GM12865 (cell line): ENCODE measurements around the gene WSB2.

ENCODE experiments used
- DNase-seq: peaks from one replicate; pipeline ENCODE4 v3.0.0; 2010; ENCODE audit warnings: low read depth
- H3K4me3 ChIP-seq: 2 replicates; pipeline ENCODE4 v1.5.1; 2011; ENCODE audit warnings: mild to moderate bottlenecking, low read depth, low read length, control low read depth
- TF ChIP-seq, protein P1 (sequence below): IDR thresholded peaks from 2 replicates; pipeline ENCODE4 v1.5.1; 2011; ENCODE audit warnings: low read length, control low read depth, low read depth, inconsistent platforms; ENCODE audit not compliant: insufficient read depth; ENCODE audit errors: missing control alignments

Gene WSB2

DNA sequence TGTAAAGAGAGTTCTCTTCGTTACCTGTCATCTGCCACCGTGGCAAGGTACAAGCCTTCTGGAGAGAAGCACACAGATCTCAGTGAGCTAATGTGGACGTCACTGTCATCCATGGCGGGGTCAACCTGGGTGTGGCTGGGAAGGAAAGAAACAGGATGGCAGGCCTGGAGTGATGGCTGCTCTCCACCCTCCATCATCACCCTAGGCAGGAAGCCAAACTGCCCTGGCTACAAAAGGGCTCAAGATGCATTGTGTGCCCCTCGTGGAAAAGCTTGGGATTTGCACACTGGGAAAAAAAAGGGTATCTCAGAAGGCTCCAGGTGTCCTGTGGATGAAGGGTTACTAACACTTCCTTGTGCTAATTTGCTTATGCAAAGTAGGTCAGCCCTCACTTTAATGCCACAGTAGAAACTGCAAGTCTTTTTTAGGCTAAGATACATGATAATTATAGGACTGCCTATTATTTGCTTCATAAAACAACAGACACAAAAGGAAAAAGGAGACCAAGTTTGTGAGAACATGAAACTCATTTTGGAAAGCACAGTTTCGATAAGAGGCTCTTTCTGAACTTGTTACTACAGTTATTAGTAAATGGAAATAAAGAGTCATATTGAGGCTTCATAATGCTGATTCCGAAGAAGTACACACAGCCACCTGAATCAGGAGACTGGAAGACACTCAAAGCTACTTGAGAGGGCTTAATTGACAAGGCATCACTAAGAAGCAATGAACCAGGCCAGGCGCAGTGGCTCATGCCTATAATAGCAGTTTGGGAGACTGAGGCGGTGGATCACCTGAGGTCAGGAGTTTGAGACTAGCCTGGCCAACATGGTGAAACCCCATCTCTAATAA, 25.6 kb downstream of the WSB2 start:
- TF ChIP-seq, protein P1, sequence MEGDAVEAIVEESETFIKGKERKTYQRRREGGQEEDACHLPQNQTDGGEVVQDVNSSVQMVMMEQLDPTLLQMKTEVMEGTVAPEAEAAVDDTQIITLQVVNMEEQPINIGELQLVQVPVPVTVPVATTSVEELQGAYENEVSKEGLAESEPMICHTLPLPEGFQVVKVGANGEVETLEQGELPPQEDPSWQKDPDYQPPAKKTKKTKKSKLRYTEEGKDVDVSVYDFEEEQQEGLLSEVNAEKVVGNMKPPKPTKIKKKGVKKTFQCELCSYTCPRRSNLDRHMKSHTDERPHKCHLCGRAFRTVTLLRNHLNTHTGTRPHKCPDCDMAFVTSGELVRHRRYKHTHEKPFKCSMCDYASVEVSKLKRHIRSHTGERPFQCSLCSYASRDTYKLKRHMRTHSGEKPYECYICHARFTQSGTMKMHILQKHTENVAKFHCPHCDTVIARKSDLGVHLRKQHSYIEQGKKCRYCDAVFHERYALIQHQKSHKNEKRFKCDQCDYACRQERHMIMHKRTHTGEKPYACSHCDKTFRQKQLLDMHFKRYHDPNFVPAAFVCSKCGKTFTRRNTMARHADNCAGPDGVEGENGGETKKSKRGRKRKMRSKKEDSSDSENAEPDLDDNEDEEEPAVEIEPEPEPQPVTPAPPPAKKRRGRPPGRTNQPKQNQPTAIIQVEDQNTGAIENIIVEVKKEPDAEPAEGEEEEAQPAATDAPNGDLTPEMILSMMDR, result no peak
- DNase-seq, result peak; percentile 84
- H3K4me3 ChIP-seq, result no peak overlapping the region

DNA sequence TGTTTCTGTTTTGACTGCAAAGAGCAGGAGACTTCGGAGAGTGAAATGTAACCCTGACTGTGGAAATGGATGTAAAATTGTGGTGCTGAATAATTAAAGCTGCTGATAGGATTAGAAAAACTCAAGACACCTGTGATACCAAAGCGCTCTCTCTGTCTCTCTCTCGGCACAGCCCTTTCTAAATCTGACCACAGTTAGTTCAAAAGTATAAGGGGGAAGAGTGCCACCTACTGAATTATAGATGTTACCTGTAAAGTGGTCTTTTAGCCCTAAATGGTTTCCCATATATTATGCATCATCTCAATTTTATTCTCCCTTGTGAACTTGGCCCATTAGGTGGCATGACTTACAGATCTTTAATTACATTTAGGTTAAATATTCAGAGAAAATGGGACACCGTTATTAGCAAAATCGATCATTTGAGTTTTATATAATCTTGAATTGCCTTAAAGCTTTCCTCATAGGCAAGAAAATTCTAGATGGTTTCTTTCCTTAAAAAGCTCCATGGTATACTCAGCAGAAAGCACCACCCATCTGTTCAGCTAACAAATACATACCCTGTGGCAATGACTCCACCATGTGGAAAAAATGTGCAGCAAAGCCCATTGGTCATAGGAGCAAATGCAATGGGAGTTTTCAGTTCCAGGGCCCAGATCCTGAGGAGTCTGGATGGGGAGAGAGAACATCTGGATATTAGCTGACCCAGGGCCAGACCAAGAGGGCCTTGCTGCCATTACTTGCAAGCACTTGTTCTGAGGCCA, 26.4 kb downstream of the WSB2 start:
- no peak overlapping the region for H3K4me3 ChIP-seq
- TF ChIP-seq, protein P1, result no peak
- no peak for DNase-seq

DNA sequence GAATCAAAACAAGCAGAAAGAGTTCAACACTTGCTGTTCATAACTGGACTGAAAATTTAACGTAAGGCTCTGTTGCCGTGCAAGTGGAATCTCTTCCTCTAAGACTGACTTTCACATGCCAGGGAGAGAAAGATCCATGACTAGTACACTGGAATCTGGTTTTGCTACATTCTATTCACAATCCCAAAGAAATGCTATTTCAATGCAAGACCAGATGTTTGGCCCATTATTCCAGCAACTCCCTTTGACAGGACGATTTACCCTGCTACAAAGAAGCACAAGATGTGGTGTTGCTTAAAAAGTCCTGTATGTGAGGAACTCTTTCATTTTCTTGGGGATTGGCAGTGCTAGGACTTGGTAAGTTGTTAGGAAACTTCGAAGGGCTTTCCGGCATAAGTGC, 27.1 kb downstream of the WSB2 start:
- TF ChIP-seq, protein P1, result no peak
- no peak overlapping the region for H3K4me3 ChIP-seq
- no peak for DNase-seq

DNA sequence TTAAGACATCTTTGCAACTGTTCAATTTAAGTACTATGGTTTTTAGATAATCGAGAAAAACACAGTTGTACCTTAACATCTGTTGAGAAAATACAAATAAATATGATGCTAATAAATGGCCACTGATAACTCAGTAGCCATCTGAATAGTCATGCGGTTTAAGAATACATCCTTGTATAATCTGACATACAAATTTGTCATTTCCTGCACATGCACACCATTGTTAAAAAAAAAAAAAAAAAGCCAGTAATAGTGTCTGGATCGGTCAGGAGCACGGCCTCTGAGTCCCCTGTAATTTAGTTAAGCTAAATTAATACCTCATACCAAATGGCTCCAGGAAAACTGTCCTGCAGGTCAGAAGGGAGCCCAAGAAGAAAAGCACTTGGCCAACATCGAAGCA, 27.7 kb downstream of the WSB2 start:
- TF ChIP-seq, protein P1, result no peak
- H3K4me3 ChIP-seq, result no peak overlapping the region
- DNase-seq, result no peak

DNA sequence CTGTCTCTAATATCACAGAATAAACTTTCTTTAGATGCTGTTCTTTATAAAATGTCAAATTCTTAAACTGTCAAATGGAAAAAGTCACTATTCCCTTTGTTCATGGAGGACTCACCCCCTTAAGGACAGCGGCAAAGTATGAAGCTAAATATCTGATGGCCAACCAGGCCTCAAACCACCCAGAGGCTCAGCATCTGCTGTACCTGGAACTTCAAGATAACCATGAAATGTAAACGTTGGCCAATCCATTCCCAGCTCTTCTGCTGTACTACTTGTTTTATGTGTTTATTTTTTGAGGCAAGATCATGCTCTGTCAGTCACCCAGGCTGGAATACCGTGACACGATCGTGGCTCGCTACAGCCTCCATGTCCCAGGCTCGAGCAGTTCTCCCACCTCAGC, 28.8 kb downstream of the WSB2 start:
- DNase-seq, result no peak
- TF ChIP-seq, protein P1, result no peak
- H3K4me3 ChIP-seq, result no peak overlapping the region

DNA sequence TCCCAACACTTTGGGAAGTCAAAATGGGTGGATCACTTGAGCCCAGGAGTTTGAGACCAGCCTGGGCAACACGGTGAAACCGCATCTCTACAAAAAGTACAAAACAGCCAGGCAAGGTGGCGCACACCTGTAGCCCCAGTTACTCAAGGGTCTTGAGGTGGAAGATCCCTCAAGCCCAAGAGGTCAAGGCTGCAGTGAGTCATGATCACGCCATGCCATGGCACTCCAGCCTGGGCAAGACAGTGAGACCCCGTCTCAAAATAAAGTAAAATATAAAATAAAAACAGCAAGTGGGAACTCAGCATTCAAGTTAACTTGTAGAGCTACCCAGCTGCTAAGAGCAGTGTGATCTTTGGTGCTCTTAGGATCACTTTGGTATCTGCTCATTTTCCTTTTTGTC, 31.8 kb downstream of the WSB2 start:
- no peak for DNase-seq
- TF ChIP-seq, protein P1, result no peak

More for the DNA sequence above, 31.8 kb downstream of the WSB2 start:
- no peak overlapping the region for H3K4me3 ChIP-seq
